Measurements from ENCODE around the gene KCNH3. TPM values are rescaled to one million over a fixed set of nuclear protein-coding genes. Genes with fewer than 3 reads are reported as not detected.

Gene KCNH3
- total and polyA plus RNA-seq, 2 of the 13 experiments (the other 11 are each of a cell fraction or from before 2014, with no cell fraction given), result 0.01 to 0.07 TPM

GRCh38 chr12:49539406-49540228, 787 bp downstream of the KCNH3 start:
- TF ChIP-seq EZH2 (conservative IDR thresholded peaks at IDR 0.05; ENCODE audit: low read depth, low read length), result peak; percentile 71; the same call in 1 of the 2 replicates
- no peak for TF ChIP-seq CENPX (CRISPR knock-in tag; IDR thresholded peaks at IDR 0.05)
- no peaks in the 10 kb centered on the region for H4K20me1 ChIP-seq (ENCODE audit: insufficient read depth, low read length)
- H2AFZ ChIP-seq (ENCODE audit: low read length), result no peak overlapping the region
- BruUV-seq (replicated peaks), result no TSS peak
- peak overlapping the region; percentile 27; the same call in 1 of the 2 replicates for H3K4me2 ChIP-seq (ENCODE audit: low read depth, low read length)
- 28% methylated on average over 10 of the region's 47 CpGs for WGBS (ENCODE audit: low lambda C conversion rate)
- H3K9me3 ChIP-seq (ENCODE audit: low read length), result no peaks in the 10 kb centered on the region
- H3K4me1 ChIP-seq (ENCODE audit: insufficient read depth, low read length), result peaks cover 75% of the 10 kb centered on the region
- H3K27ac ChIP-seq (ENCODE audit: extremely low read length, insufficient read depth, low read length), result no peak overlapping the region
- H3K36me3 ChIP-seq (replicated peaks in 1 of 2; ENCODE audit: control insufficient read depth in 1 of 2, insufficient read depth in 2 of 2, low read length in 2 of 2), result no peaks in the 10 kb centered on the region
- POLR2A ChIA-PET, result no interaction called here
- ATAC-seq (no peak), DNase-seq (ENCODE audit: low spot score) (no peak), FAIRE-seq (no peak)
- in situ Hi-C loops (cut with HindIII; ENCODE audit: extremely low pct_ligation_motif_present, low pct_unique_long_range_greater_than_20kb), result no loop called here
- H3K9ac ChIP-seq (ENCODE audit: insufficient read depth, low read depth, low read length), result no peak overlapping the region
- H3K4me3 ChIP-seq (replicated peaks in 1 of 3; ENCODE audit: insufficient read depth in 1 of 3, low read depth in 2 of 3, low read length in 3 of 3), result peak overlapping the region in 1 of 3 experiments; percentile 77; a peak in 1 of 6 replicates
- intact Hi-C loops (cut with micrococcal nuclease; ENCODE audit: unreplicated experiment), result no loop called here
- H3K79me2 ChIP-seq (ENCODE audit: insufficient read depth, low read length), result no peaks in the 10 kb centered on the region
- CTCF ChIA-PET (ENCODE audit: low intra/inter-chr PET ratio, low total read pairs), result no interaction called here
- H3K27me3 ChIP-seq (ENCODE audit: control insufficient read depth in 1 of 2, insufficient read depth in 2 of 2, low read length in 2 of 2), result peaks cover 11 to 55% of the 10 kb centered on the region in 2 experiments

- Histone ChIP-seq H3K27ac (ENCODE audit: extremely low read length, insufficient read depth, low read length) (no peak overlapping the region), H3K9me3 (ENCODE audit: low read length) (no peaks in the 10 kb centered on the region), H3K79me2 (ENCODE audit: insufficient read depth, low read length) (no peaks in the 10 kb centered on the region), H3K4me3 (replicated peaks in 1 of 3; ENCODE audit: insufficient read depth in 1 of 3, low read depth in 2 of 3, low read length in 3 of 3) (peak overlapping the region in 1 of 3 experiments; percentile 31; a peak in 2 of 6 replicates), H3K4me1 (ENCODE audit: insufficient read depth, low read length) (peaks cover 77% of the 10 kb centered on the region), H3K4me2 (ENCODE audit: low read depth, low read length) (peak overlapping the region; percentile 35; the same call in 1 of the 2 replicates), H3K36me3 (replicated peaks in 1 of 2; ENCODE audit: control insufficient read depth in 1 of 2, insufficient read depth in 2 of 2, low read length in 2 of 2) (no peaks in the 10 kb centered on the region), H4K20me1 (ENCODE audit: insufficient read depth, low read length) (no peaks in the 10 kb centered on the region), H2AFZ (ENCODE audit: low read length) (no peak overlapping the region), H3K9ac (ENCODE audit: insufficient read depth, low read depth, low read length) (no peak overlapping the region), H3K27me3 (ENCODE audit: control insufficient read depth in 1 of 2, insufficient read depth in 2 of 2, low read length in 2 of 2) (peaks cover 11 to 55% of the 10 kb centered on the region in 2 experiments)
- intact Hi-C loops (cut with micrococcal nuclease; ENCODE audit: unreplicated experiment), result no loop called here
- DNase-seq (ENCODE audit: low spot score) (no peak), ATAC-seq (peak; percentile 4; the same call in 2 of the 3 replicates), FAIRE-seq (no peak)
- no TSS peak for BruUV-seq (replicated peaks)
- ChIA-PET CTCF (ENCODE audit: low intra/inter-chr PET ratio, low total read pairs) (no interaction called here), POLR2A (no interaction called here)
- 33% methylated on average over 7 of the region's 21 CpGs for WGBS (ENCODE audit: low lambda C conversion rate)
- TF ChIP-seq NR2F6 (IDR thresholded peaks at IDR 0.05), result no peak
- peak; percentile 24; the same call in 1 of the 2 replicates for TF ChIP-seq NR2F6 (CRISPR knock-in tag; IDR thresholded peaks at IDR 0.05)
- TF ChIP-seq ZNF816 (CRISPR knock-in tag; IDR thresholded peaks at IDR 0.05; ENCODE audit: borderline replicate concordance), result no peak
- TF ChIP-seq ZNF225 (CRISPR knock-in tag; IDR thresholded peaks at IDR 0.05), result peak; percentile 48; the same call in 1 of the 2 replicates
- peak; percentile 38; the same call in 1 of the 2 replicates for TF ChIP-seq RARA (CRISPR knock-in tag; IDR thresholded peaks at IDR 0.05)
- TF ChIP-seq, protein P1, sequence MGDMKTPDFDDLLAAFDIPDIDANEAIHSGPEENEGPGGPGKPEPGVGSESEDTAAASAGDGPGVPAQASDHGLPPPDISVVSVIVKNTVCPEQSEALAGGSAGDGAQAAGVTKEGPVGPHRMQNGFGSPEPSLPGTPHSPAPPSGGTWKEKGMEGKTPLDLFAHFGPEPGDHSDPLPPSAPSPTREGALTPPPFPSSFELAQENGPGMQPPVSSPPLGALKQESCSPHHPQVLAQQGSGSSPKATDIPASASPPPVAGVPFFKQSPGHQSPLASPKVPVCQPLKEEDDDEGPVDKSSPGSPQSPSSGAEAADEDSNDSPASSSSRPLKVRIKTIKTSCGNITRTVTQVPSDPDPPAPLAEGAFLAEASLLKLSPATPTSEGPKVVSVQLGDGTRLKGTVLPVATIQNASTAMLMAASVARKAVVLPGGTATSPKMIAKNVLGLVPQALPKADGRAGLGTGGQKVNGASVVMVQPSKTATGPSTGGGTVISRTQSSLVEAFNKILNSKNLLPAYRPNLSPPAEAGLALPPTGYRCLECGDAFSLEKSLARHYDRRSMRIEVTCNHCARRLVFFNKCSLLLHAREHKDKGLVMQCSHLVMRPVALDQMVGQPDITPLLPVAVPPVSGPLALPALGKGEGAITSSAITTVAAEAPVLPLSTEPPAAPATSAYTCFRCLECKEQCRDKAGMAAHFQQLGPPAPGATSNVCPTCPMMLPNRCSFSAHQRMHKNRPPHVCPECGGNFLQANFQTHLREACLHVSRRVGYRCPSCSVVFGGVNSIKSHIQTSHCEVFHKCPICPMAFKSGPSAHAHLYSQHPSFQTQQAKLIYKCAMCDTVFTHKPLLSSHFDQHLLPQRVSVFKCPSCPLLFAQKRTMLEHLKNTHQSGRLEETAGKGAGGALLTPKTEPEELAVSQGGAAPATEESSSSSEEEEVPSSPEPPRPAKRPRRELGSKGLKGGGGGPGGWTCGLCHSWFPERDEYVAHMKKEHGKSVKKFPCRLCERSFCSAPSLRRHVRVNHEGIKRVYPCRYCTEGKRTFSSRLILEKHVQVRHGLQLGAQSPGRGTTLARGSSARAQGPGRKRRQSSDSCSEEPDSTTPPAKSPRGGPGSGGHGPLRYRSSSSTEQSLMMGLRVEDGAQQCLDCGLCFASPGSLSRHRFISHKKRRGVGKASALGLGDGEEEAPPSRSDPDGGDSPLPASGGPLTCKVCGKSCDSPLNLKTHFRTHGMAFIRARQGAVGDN (CRISPR knock-in tag; IDR thresholded peaks at IDR 0.05), result peak; percentile 38
- in situ Hi-C loops (cut with HindIII; ENCODE audit: extremely low pct_ligation_motif_present, low pct_unique_long_range_greater_than_20kb), result no loop called here
Observed at GRCh38 chr12:49540229-49541139, 1.7 kb downstream of the KCNH3 start.

All from HepG2 (cell line).